Measurements from ENCODE around the gene GRIP2.
A peak's percentile ranks its signal among the peaks of the same experiment; 100 is the strongest.

GRCh38 chr3:14461748-14462324, 78.3 kb downstream of the GRIP2 start:
- TF ChIP-seq CTCF (IDR thresholded peaks at IDR 0.05): peak; percentile 18 to 53 (median 29)
- no peak for TF ChIP-seq POLR2A (IDR thresholded peaks at IDR 0.05)
